NCI-H1092 treated with DMSO at 0.1 percent for 48 hours (cell line): Measurements from ENCODE around the gene ZCCHC8.
A peak's percentile ranks its signal among the peaks of the same experiment; 100 is the strongest.

Experiments
- DNase-seq: peaks from one replicate; lab custom pipeline; 2025; lab: John Stamatoyannopoulos, UW

Gene ZCCHC8

DNA sequence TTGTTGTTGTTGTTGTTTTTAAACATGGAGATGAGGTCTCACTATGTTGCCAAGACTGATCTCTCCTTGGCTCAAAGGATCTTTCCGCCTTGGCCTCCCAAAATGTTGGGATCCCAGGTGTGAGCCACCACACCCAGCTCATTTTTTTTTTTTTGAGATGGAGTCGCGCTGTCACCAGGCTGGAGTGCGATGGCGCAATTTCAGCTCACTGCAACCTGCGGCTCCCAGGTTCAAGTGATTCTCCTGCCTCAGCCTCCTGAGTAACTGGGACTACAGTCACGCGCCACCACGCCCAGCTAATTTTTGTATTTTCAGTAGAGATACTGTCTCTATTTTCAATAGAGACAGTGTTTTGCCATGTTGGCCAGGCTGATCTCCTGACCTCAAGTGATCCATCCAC is 73.3 kb downstream of the ZCCHC8 start:
- no peak for DNase-seq

DNA sequence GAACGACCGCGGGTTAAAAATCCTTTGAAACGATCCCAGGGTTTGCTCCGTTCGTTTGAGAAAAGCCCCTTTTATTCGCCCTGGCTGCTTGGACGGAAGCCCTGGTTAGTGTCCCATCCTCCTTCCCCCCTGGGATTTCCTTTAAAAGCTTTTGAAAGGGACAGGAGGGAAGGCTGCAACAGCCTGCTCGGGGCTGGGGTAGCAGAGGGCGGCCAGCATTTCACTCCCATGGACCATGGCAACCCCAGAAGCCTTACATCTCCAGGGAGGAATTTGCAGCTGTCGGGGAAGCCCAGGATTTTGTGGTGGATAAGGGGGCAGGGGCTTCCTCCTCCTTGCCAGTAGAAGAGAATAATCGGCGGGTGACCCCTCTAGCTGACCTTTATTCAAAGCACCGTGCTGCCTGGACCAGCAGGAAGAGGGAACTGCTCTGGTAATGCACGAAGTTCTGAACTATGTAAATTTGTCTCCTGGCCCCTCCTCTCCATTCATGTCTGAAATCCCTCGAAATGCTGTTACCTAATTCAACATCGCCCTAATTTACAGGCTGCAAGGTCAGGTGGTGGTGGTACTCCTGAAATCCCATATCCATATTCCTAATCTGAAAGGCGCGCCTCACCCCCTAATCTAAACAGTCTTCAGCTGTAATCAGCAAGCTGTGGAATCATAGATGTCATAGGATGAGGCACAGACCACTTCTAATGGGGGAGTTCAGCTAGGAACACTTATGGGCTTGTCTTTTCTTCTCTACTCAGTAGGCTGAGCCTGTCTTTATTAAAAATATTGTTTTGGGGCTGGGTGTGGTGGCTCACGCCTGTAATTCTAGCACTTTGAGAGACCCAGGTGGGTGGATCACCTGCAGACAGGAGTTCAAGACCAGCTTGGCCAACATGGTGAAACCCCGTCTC is 77.2 kb downstream of the ZCCHC8 start:
- peak; percentile 39 for DNase-seq

DNA sequence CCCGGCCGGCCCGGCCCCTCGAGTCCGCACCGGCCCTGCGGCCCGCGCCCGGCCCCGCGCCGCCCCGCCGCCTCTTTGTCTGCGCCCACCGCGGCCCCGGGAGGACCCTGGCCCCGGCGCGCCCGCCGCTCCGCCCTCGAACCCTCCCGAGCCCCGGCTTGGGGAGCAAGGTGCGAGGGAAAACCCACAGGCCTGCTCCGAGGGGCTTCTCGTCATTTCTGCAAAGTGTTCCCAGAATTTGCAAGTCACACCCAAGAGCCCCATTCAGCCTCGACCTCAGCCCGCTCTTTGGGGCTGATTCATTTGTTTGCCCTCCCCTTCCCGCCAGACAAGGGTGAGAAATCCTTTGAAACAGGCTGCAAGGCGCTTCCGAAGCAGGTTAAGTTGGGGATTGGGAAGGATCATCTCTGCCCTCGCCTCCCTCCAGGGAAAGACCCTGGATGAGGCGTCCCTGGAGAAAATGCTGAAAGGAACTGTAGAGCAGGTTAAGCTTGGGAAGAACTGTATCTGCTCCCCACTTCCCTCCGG is 77.9 kb downstream of the ZCCHC8 start:
- peak; percentile 39 for DNase-seq

DNA sequence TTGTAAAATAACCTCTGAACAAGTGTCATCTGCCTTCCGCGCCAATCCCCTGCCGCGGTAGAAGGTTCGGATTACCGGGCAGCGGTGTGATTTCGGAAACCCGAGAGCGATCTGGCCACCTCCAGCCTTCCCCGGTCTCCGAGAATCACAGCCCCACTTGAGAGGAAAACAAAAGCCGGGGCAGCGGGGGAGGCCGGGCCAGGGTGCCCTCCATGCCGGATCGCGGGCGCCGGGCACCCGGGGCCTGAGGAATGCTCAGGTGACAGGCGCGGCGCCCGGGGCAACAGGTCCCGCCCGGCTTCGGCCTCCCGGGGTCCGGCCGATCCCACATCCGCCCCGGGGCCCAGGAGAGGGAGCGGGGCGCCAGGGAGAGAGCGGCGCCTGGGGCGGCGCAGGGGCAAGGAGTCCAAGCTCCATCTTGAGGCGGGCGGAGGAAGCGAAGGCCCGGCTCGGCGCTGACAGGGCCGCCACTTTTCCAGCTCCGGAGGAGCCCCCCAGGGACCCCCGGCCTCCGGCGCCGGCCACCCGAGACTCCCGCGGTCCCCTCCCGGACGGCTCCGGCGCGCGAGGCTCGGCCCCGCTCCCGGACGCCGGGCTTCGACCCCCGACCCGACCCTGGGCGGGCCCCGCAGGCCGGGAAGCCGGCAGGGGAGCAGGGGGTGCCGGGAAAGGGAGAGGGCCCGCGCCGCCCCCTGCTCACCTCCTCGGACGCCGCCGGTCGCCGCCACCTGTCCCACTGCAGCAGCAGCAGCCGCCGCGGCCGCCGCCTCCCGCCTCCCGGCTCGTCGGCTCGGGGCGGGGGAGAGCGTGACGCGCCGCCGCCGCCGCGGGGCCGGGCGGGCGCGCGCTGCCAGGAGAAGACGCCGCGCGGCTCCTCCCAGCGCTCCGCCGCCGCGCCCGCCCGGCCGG is 78.7 kb downstream of the ZCCHC8 start, which contains the start of gene CLIP1:
TSS of gene CLIP1 (minus strand) at position 849 of the 909 bp plus-strand sequence. CDS start 42,217 bp downstream, outside the sequence.
- DNase-seq = peak; percentile 46
